ENCODE measurements around the gene IQCK.

IQCK gene

DNA sequence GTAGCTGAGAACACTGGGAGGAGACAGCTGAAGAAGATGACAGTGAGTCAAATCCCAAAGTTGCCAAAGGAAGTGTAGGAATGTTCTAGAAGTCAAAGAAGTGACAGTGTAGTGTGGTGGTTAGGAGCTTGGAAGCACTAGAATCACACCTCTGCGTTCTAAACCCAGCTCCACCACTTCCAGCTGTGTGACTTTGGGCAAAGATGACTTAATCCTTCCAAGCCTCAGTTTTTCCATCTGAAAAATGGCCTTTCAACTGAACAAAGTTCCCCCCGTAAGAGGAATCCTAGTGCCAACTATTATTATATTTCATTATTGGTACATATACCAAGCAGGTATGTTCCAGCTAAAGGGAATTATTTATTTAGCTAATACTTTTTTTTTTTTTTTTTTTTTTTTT lies 56.0 kb downstream of the IQCK start:
- TF ChIP-seq, protein P1, sequence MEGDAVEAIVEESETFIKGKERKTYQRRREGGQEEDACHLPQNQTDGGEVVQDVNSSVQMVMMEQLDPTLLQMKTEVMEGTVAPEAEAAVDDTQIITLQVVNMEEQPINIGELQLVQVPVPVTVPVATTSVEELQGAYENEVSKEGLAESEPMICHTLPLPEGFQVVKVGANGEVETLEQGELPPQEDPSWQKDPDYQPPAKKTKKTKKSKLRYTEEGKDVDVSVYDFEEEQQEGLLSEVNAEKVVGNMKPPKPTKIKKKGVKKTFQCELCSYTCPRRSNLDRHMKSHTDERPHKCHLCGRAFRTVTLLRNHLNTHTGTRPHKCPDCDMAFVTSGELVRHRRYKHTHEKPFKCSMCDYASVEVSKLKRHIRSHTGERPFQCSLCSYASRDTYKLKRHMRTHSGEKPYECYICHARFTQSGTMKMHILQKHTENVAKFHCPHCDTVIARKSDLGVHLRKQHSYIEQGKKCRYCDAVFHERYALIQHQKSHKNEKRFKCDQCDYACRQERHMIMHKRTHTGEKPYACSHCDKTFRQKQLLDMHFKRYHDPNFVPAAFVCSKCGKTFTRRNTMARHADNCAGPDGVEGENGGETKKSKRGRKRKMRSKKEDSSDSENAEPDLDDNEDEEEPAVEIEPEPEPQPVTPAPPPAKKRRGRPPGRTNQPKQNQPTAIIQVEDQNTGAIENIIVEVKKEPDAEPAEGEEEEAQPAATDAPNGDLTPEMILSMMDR (IDR thresholded peaks at IDR 0.05; ENCODE audit: control insufficient read depth, insufficient read depth, low read depth, low read length, missing control alignments) = no peak
- DNase-seq (ENCODE audit: low read depth) = no peak
- H3K4me3 ChIP-seq (ENCODE audit: control insufficient read depth, low read depth, low read length) = no peak overlapping the region

DNA sequence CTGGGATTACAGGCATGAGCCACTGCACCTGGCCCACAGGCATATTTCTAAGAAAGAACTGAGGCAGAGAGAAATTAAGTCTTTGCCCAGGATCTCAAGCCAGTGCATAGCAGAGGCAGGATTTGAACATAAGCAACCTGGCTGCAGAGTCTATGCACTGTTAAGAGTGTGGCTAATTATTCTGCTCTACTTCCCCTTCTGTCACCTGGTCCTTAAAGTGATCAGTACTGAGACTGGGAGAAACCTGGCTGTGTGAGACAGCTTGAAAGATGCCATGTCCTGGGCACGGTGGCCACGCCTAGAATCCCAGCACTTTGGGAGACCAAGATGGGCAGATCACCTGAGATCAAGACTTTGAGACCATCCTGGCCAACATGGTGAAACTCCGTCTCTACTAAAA lies 58.1 kb downstream of the IQCK start:
- no peak for DNase-seq (ENCODE audit: low read depth)
- no peak overlapping the region for H3K4me3 ChIP-seq (ENCODE audit: control insufficient read depth, low read depth, low read length)
- TF ChIP-seq, protein P1 (IDR thresholded peaks at IDR 0.05; ENCODE audit: control insufficient read depth, insufficient read depth, low read depth, low read length, missing control alignments) = no peak

DNA sequence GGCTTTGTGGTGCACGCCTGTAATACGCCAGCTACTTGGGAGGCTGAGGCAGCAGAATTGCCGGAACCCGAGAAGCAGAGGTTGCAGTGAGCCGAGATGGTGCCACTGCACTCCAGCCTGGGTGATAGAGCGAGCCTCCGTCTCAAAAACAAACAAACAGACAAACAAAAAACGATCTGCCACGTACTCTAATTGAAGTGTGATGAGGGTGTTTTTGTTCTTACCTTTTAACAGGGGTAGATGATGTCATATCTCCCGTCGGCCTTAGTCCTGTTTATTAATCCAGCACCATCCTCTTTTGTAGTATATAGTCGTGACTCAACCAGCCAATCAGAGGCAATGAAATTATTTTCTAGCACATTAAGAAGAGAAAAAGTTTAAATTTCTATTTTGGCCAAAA lies 58.5 kb downstream of the IQCK start:
- no peak overlapping the region for H3K4me3 ChIP-seq (ENCODE audit: control insufficient read depth, low read depth, low read length)
- TF ChIP-seq, protein P1 (IDR thresholded peaks at IDR 0.05; ENCODE audit: control insufficient read depth, insufficient read depth, low read depth, low read length, missing control alignments) = no peak
- no peak for DNase-seq (ENCODE audit: low read depth)

DNA sequence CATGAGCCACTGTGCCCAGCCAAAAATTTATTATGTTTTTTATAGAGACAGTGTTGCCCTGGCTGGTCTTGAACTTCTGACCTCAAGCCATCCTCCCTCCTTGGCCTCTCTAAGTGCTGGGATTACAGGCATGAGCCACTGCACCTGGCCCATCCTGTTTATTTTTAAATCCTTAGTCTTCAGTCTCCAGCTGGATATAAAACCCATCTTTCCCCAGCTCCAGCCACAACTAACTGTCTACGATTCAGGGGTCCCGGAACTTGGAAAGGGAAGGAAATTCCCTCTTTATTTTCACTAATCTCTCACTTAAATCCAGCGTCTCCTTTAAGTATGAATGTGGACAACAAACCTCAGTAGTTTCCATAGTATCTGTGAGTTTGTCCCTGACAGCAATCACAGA lies 62.2 kb downstream of the IQCK start:
- TF ChIP-seq, protein P1 (IDR thresholded peaks at IDR 0.05; ENCODE audit: control insufficient read depth, insufficient read depth, low read depth, low read length, missing control alignments) = no peak
- no peak overlapping the region for H3K4me3 ChIP-seq (ENCODE audit: control insufficient read depth, low read depth, low read length)
- no peak for DNase-seq (ENCODE audit: low read depth)

DNA sequence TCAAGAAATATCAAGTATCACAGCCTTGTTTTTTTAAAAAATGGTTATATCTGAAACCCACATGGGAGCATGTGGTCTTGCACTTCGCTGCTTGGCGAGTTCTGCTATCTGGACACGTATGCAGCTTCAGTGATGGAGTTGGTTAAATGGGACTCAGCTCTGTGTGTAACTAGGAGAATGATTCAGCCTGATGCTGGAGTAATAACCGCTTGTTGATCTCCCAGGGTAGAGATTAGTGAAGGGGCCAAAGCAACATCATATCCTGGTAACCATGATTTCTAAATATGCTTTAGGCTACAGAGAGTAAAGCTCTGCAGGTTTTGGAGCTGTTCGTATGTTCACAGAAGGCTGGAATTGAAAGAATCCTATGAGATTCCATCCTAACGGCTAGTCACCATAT lies 63.2 kb downstream of the IQCK start:
- DNase-seq (ENCODE audit: low read depth) = peak; percentile 45
- no peak overlapping the region for H3K4me3 ChIP-seq (ENCODE audit: control insufficient read depth, low read depth, low read length)
- TF ChIP-seq, protein P1 (IDR thresholded peaks at IDR 0.05; ENCODE audit: control insufficient read depth, insufficient read depth, low read depth, low read length, missing control alignments) = no peak

DNA sequence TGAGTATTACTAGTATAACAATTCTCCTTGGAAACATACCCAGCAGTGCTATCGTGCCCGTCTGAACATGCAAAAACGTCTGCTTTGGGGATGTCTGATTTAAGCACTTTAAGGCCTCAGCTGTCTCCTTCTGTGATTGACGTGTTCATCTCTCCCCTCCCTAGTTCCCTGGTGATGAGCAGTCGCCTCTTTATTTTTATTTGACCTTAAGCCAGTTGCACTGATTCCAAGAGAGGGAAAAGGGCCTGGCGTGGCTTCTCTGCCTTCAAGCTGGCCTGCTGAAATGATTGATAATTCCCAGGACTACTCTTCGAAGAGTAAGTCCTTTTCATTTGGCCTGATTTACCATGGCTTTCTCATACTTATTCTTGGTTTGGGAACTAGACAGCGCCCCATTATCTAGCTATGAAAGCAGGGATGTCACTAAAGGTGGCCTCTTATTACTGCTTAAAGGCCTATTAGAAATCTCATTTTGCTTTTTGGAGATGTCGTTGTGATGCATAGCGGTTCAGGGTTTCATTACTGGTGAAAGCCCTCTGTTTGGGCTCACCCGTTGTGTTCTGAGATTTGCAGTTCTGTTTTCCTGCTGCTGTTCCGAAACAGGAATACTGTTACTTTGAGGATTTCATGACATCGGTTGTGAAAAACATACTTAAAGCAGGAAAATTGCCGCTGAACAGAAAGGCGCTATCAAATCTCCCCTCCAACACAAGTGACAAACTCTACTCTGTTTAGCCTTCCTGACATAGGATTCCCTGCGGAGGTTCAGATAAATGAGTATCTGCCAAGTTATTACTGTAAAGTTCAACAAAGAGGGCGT lies 65.5 kb downstream of the IQCK start:
- no peak overlapping the region for H3K4me3 ChIP-seq (ENCODE audit: control insufficient read depth, low read depth, low read length)
- TF ChIP-seq, protein P1 (IDR thresholded peaks at IDR 0.05; ENCODE audit: control insufficient read depth, insufficient read depth, low read depth, low read length, missing control alignments) = no peak
- no peak for DNase-seq (ENCODE audit: low read depth)

All from AG09309 (cell line).